CD4-positive, alpha-beta memory T cell (primary cell): ENCODE results near the gene PDE4C. TPM values are rescaled to one million over a fixed set of nuclear protein-coding genes. Genes with fewer than 3 reads are reported as not detected.
A peak's percentile ranks its signal among the peaks of the same experiment; 100 is the strongest.

Source experiments
- CTCF ChIA-PET: fragments of 350-600 bp; sonication (Branson Sonifier 250); formaldehyde crosslinking; loops from one replicate; lab custom pipeline; 2021; ENCODE audit warnings: inconsistent platforms; ENCODE audit not compliant: partially characterized antibody; lab: Charles Lee
- POLR2A ChIA-PET: fragments of 350-600 bp; sonication (Branson Sonifier 250); formaldehyde crosslinking; loops from one replicate; lab custom pipeline; 2021; ENCODE audit not compliant: partially characterized antibody; lab: Charles Lee
- DNase-seq, 5 donors: peaks; one replicate each; pipeline versions ENCODE4 v3.0.0 to v3.0.0-alpha.2; 2020 to 2022; ENCODE audit warnings: mixed read lengths in 1 of 5
- H3K27ac ChIP-seq: one replicate; pipeline ENCODE4 v1.7.0; 2013; ENCODE audit warnings: low read depth, low read length
- H3K27me3 ChIP-seq: 2 replicates; pipeline ENCODE4 v1.7.0; 2013; ENCODE audit warnings: mild to moderate bottlenecking, low read length, moderate library complexity; ENCODE audit not compliant: insufficient read depth
- H3K36me3 ChIP-seq: 2 replicates; pipeline ENCODE4 v1.7.0; 2013; ENCODE audit warnings: mild to moderate bottlenecking, low read length, moderate library complexity; ENCODE audit not compliant: insufficient read depth
- H3K4me1 ChIP-seq: 2 replicates; pipeline ENCODE4 v1.7.0; 2013; ENCODE audit warnings: mild to moderate bottlenecking, low read length, moderate library complexity; ENCODE audit not compliant: insufficient read depth
- H3K4me3 ChIP-seq, 2 donors: one replicate each; pipeline ENCODE4 v1.7.0; 2013; ENCODE audit warnings: low read length in 2 of 2, mild to moderate bottlenecking in 1 of 2
- H3K9me3 ChIP-seq, 2 donors: one replicate each; pipeline ENCODE4 v1.7.0; 2013; ENCODE audit warnings: low read length in 2 of 2, control low read depth in 1 of 2; ENCODE audit not compliant: control insufficient read depth in 1 of 2
- H3K27ac Mint-ChIP-seq, 7 donors: one replicate each; pipeline ENCODE4 v1.8.0; 2020 to 2021; ENCODE audit warnings: mixed read lengths in 7 of 7, mild to moderate bottlenecking in 6 of 7, inconsistent platforms in 3 of 7, moderate library complexity in 3 of 7
- H3K27me3 Mint-ChIP-seq, 2 donors: one replicate each; pipeline ENCODE4 v1.8.0; 2020 to 2021; ENCODE audit warnings: mixed read lengths in 2 of 2
- H3K36me3 Mint-ChIP-seq, 2 donors: one replicate each; pipeline ENCODE4 v1.8.0; 2020 to 2021; ENCODE audit warnings: mixed read lengths in 2 of 2, inconsistent platforms in 1 of 2, mild to moderate bottlenecking in 1 of 2
- H3K4me1 Mint-ChIP-seq, 4 donors: one replicate each; pipeline ENCODE4 v1.8.0; 2020 to 2021; ENCODE audit warnings: mixed read lengths in 4 of 4, mild to moderate bottlenecking in 1 of 4
- H3K4me3 Mint-ChIP-seq, 8 donors: one replicate each; pipeline ENCODE4 v1.8.0; 2020 to 2021; ENCODE audit warnings: mixed read lengths in 8 of 8, mild to moderate bottlenecking in 7 of 8, moderate library complexity in 6 of 8, inconsistent platforms in 3 of 8
- H3K9me3 Mint-ChIP-seq, 8 donors: one replicate each; pipeline ENCODE4 v1.8.0; 2020 to 2021; ENCODE audit warnings: mixed read lengths in 8 of 8, mild to moderate bottlenecking in 5 of 8, inconsistent platforms in 3 of 8, moderate library complexity in 1 of 8
- intact Hi-C: fragments of 100-400 bp; cut with micrococcal nuclease; formaldehyde crosslinking; loops from one replicate; pipeline ENCODE4 v1.15.1; 2023
- polyA plus RNA-seq, 2 donors: library from polyadenylated mRNA; unstranded; fragments of 300-500 nt; fragmentation: Illumina TruSeq; gene quantifications; one replicate each; pipeline ENCODE4 v1.2.3, GENCODE V29; 2021
- total RNA-seq, 2 experiments: library from RNA; stranded (reverse); gene quantifications; one replicate each; pipeline ENCODE4 v1.2.3, GENCODE V29; 2021

The PDE4C gene
- total and polyA plus RNA-seq, 4 experiments from 2014 or later: 0.52 TPM; not detected in 3

DNA sequence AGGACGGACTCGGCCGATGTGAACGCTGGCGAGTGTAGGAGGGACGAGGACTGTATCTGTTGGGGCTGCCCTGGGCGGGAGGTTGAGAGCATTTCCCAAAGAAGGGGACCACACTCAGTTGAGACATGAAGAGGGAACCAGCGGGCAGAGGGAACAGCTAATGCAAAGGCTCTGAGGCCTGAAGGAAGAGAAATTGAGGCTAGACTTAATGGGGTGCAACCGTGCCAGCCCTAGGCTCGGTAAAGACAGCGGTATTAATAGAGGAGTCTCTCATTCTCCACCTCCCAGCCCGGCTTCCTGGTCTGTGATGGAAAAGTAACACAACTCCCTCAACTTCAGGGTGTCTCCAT, 32.1 kb downstream of the PDE4C start:
- Histone ChIP-seq H3K27ac (no peak overlapping the region), H3K4me3 (peak overlapping the region; percentile 63 to 83), H3K27me3 (no peaks in the 10 kb centered on the region), H3K4me1 (peaks cover 22% of the 10 kb centered on the region), H3K36me3 (no peaks in the 10 kb centered on the region), H3K9me3 (no peaks in the 10 kb centered on the region)
- H3K27me3 Mint-ChIP-seq: no peaks in the 10 kb centered on the region
- H3K27ac Mint-ChIP-seq: peak overlapping the region; percentile 53 to 96 (median 79)
- peaks cover 11 to 34% (median 22%) of the 10 kb centered on the region in 4 donors for H3K4me1 Mint-ChIP-seq
- H3K36me3 Mint-ChIP-seq: peaks cover 9 to 19% of the 10 kb centered on the region in 2 donors
- POLR2A ChIA-PET: interaction anchor here (0.9 to 5.3 kb wide), 5 partner anchors 10 to 149 kb away, joined by 3 to 78 read pairs (median 8); partner anchors contain the start of genes JUND and RAB3A
- peak overlapping the region; percentile 87 to 96 (median 92) for H3K4me3 Mint-ChIP-seq
- H3K9me3 Mint-ChIP-seq: peaks cover 0 to 7% (median 0%) of the 10 kb centered on the region in 8 donors
- CTCF ChIA-PET: interaction anchor here (1.2 to 7.0 kb wide), 2 partner anchors 58 to 85 kb away, joined by 3 to 79 read pairs; a partner anchor contains a TSS
- no peak for DNase-seq
- intact Hi-C loops: no loop called here

DNA sequence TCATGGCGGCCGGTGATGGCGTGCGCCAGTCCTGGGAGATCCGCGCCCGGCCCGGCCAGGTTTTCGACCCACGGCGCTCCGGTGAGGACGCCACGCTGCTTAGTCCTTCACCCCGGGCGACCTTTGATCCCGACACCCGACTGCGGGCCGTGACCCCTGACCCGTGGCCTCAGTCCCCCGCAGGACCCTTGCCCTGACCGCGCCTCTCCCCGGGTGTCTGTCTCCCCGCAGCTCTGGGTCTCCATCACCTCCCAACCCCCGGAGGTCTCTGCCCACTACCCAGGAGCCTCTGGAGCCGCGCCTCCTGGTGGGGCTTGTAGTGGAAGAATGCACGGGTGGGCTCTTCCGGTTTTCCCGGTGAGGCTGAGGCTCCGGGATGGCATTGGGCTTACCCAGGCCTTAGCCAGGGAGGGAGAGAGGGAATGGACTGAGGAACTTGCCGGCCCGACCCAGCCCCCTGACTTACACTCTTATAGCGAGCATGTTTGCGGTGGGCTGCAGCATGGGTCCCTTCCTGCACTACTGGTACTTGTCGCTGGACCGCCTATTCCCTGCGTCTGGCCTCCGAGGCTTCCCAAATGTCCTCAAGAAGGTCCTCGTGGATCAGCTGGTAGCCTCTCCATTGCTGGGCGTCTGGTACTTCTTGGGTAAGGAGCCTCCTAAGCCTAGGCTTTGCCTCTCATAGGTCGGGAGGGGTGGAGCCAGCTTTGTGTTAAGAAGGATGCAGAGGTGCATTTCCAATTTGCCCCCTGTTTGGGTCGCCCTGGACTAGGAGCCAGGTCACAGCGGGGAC, 32.7 kb downstream of the PDE4C start:
- peak overlapping the region; percentile 87 to 96 (median 92) for H3K4me3 Mint-ChIP-seq
- Histone ChIP-seq H3K9me3 (no peaks in the 10 kb centered on the region), H3K36me3 (no peaks in the 10 kb centered on the region), H3K27me3 (no peaks in the 10 kb centered on the region), H3K27ac (peak overlapping the region; percentile 64), H3K4me3 (peak overlapping the region; percentile 63 to 83), H3K4me1 (peaks cover 22% of the 10 kb centered on the region)
- peaks cover 0 to 7% (median 0%) of the 10 kb centered on the region in 8 donors for H3K9me3 Mint-ChIP-seq
- peak overlapping the region; percentile 89 to 98 (median 96) for H3K27ac Mint-ChIP-seq
- CTCF ChIA-PET: interaction anchor here (1.7 to 7.0 kb wide), 6 partner anchors 12 to 220 kb away, joined by 6 to 79 read pairs (median 8); partner anchors contain the start of gene RAB3A
- POLR2A ChIA-PET: interaction anchor here (0.7 to 5.3 kb wide), 18 partner anchors 10 to 261 kb away, joined by 3 to 78 read pairs (median 7); partner anchors contain the start of genes CCDC124, IFI30, IL12RB1 and JUND
- no peaks in the 10 kb centered on the region for H3K27me3 Mint-ChIP-seq
- peak in 1 of 5 donors; percentile 41 for DNase-seq
- H3K36me3 Mint-ChIP-seq: peaks cover 8 to 17% of the 10 kb centered on the region in 2 donors
- intact Hi-C loops: loop anchor here (1.0 to 2.0 kb wide), 2 partner anchors 11 to 21 kb away; partner anchors contain the start of genes IFI30 and RAB3A
- H3K4me1 Mint-ChIP-seq: peaks cover 11 to 32% (median 22%) of the 10 kb centered on the region in 4 donors

- peak; percentile 98 to 100 (median 99) for DNase-seq
- Histone ChIP-seq H3K36me3 (no peaks in the 10 kb centered on the region), H3K9me3 (no peaks in the 10 kb centered on the region), H3K4me1 (peaks cover 22% of the 10 kb centered on the region), H3K27me3 (no peaks in the 10 kb centered on the region), H3K4me3 (peak within 1 kb of the TSS; percentile 63 to 83), H3K27ac (peak within 1 kb of the TSS; percentile 73)
- ChIA-PET CTCF (interaction anchor here (0.7 to 7.0 kb wide), 18 partner anchors 9 to 255 kb away, joined by 3 to 79 read pairs (median 5); partner anchors contain the start of gene RAB3A), POLR2A (interaction anchor here (0.6 to 5.3 kb wide), 27 partner anchors 11 to 378 kb away, joined by 3 to 78 read pairs (median 6); partner anchors contain the start of genes CCDC124, IFI30, IL12RB1 and JUND)
- H3K27me3 Mint-ChIP-seq: no peaks in the 10 kb centered on the region
- H3K36me3 Mint-ChIP-seq: peaks cover under 1 to 9% of the 10 kb centered on the region in 2 donors
- peak within 1 kb of the TSS; percentile 89 to 98 (median 96) for H3K27ac Mint-ChIP-seq
- peak within 1 kb of the TSS; percentile 87 to 96 (median 92) for H3K4me3 Mint-ChIP-seq
- intact Hi-C loops: loop anchor here (1.0 to 2.0 kb wide), 6 partner anchors 11 to 135 kb away; partner anchors contain the start of genes IFI30, LSM4 and RAB3A
- H3K9me3 Mint-ChIP-seq: peaks cover 0 to 7% (median 0%) of the 10 kb centered on the region in 8 donors
- peaks cover 11 to 26% (median 20%) of the 10 kb centered on the region in 4 donors for H3K4me1 Mint-ChIP-seq
Observed at GRCh38 chr19:18192673-18193387, 33.4 kb downstream of the PDE4C start, which contains the start of gene MPV17L2. MPV17L2 (plus strand) TSS chr19:18193218; CDS start chr19:18193282, 64 bp downstream.

DNA sequence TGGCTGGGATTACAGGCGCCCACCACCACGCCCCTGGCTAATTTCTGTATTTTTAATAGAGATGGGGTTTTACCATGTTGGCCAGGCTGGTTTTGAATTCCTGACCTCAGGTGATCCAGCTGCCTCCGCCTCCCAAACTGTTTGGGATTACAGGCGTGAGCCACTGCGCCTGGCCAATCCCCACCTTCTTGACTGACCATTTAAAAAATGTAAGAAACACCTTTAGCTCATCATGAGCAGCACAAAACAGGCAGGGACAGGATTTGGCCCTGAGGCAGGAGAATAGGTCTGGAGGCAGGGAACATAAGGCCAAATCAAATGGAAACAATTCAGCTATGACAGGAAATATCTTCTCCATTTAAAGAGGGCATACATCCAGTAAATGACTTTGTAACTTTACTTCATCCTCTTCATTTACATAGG, 34.6 kb downstream of the PDE4C start:
- Mint-ChIP-seq H3K27ac (peak overlapping the region; percentile 89 to 98 (median 96)), H3K27me3 (no peaks in the 10 kb centered on the region), H3K36me3 (peaks cover 0 to 9% of the 10 kb centered on the region in 2 donors), H3K4me1 (peaks cover 11 to 26% (median 20%) of the 10 kb centered on the region in 4 donors), H3K4me3 (peak overlapping the region; percentile 87 to 96 (median 92)), H3K9me3 (peaks cover 0 to 7% (median 0%) of the 10 kb centered on the region in 8 donors)
- ChIA-PET POLR2A (interaction anchor here (0.7 to 5.3 kb wide), 20 partner anchors 12 to 379 kb away, joined by 3 to 78 read pairs (median 6); partner anchors contain the start of genes IFI30, IL12RB1, JUND and LSM4), CTCF (interaction anchor here (0.7 to 7.0 kb wide), 25 partner anchors 8 to 254 kb away, joined by 3 to 79 read pairs (median 4); partner anchors contain the start of gene RAB3A)
- H3K36me3 ChIP-seq: no peaks in the 10 kb centered on the region
- no peaks in the 10 kb centered on the region for H3K9me3 ChIP-seq
- intact Hi-C loops: loop anchor here (1.0 to 2.0 kb wide), 5 partner anchors 19 to 137 kb away; partner anchors contain the start of genes IFI30 and LSM4
- DNase-seq: no peak
- H3K27me3 ChIP-seq: no peaks in the 10 kb centered on the region
- H3K4me3 ChIP-seq: no peak overlapping the region
- H3K27ac ChIP-seq: peak overlapping the region; percentile 73
- H3K4me1 ChIP-seq: peaks cover 22% of the 10 kb centered on the region

DNA sequence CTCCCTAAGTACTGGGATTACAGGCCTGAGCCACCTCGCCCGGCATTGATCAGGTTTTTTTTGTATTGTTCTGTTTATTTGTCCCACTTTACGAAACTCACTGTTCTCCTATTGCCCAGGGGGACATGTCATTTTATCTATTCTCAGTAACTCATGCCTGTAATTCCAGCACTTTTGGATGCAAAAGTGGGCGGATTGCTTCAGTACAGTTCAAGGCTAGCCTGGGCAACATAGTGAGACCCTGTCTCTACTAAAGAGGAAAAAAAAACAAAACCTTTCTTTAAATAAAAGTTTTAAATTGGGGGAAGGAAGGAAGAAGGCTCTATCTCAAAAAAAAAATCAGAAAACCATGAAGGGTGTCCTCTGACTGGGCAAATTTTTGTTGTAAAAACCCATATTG, 36.0 kb downstream of the PDE4C start:
- intact Hi-C loops: no loop called here
- CTCF ChIA-PET: interaction anchor here (7.0 kb wide), 1 partner anchor 62 kb away, joined by 79 read pairs; a partner anchor contains a TSS

DNA sequence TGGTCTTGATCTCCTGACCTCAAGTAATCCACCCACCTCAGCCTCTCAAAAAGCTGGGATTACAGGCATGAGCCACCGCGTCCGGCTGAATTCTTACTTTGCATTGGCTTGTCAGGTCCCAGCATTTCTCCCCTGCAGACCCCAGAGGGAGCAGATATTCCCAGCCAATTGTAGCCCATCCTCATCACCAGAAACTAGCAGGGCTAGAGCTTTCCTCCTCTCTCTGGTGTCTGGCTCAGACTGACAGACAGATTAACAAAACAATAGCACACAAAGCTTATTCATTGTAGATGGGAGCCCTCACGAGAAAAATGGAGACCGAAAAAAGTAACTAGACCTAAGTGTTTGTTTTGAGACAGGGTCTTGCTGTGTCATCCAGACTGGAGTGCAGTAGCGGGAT, 40.7 kb downstream of the PDE4C start:
- H3K27me3 Mint-ChIP-seq: no peaks in the 10 kb centered on the region
- POLR2A ChIA-PET: interaction anchor here (1.8 kb wide), 1 partner anchor 19 kb away, joined by 5 read pairs; the partner anchor contains the start of gene RAB3A
- no peaks in the 10 kb centered on the region for H3K36me3 Mint-ChIP-seq
- no peaks in the 10 kb centered on the region for H3K9me3 Mint-ChIP-seq
- no peak overlapping the region for H3K4me3 Mint-ChIP-seq
- CTCF ChIA-PET: interaction anchor here (0.6 to 1.5 kb wide), 4 partner anchors 66 to 225 kb away, joined by 3 to 4 read pairs (median 3); no protein-coding TSS in a partner anchor
- DNase-seq: no peak
- H3K9me3 ChIP-seq: no peaks in the 10 kb centered on the region
- H3K36me3 ChIP-seq: no peaks in the 10 kb centered on the region
- H3K27ac ChIP-seq: no peak overlapping the region
- H3K4me1 ChIP-seq: no peaks in the 10 kb centered on the region
- intact Hi-C loops: no loop called here
- H3K27me3 ChIP-seq: no peaks in the 10 kb centered on the region
- H3K4me3 ChIP-seq: no peak overlapping the region
- no peak overlapping the region for H3K27ac Mint-ChIP-seq
- no peaks in the 10 kb centered on the region for H3K4me1 Mint-ChIP-seq

More for the DNA sequence above, 36.0 kb downstream of the PDE4C start:
- POLR2A ChIA-PET: interaction anchor here (5.3 kb wide), 1 partner anchor 90 kb away, joined by 71 read pairs; the partner anchor contains the start of gene JUND
- Histone ChIP-seq H3K27ac (no peak overlapping the region), H3K36me3 (no peaks in the 10 kb centered on the region), H3K27me3 (no peaks in the 10 kb centered on the region), H3K4me1 (peaks cover 22% of the 10 kb centered on the region), H3K4me3 (no peak overlapping the region), H3K9me3 (no peaks in the 10 kb centered on the region)
- peak overlapping the region in 1 of 7 donors; percentile 32 for H3K27ac Mint-ChIP-seq
- no peak for DNase-seq
- H3K27me3 Mint-ChIP-seq: no peaks in the 10 kb centered on the region
- peaks cover 0 to 9% of the 10 kb centered on the region in 2 donors for H3K36me3 Mint-ChIP-seq
- no peak overlapping the region for H3K4me3 Mint-ChIP-seq
- peaks cover 11 to 26% (median 20%) of the 10 kb centered on the region in 4 donors for H3K4me1 Mint-ChIP-seq
- peaks cover 0 to 7% (median 0%) of the 10 kb centered on the region in 8 donors for H3K9me3 Mint-ChIP-seq
